ENCODE data around the gene ATP6V1F. TPM values are rescaled to one million over a fixed set of nuclear protein-coding genes. Genes with fewer than 3 reads are reported as not detected.

The ATP6V1F gene
- total RNA-seq, 4 donors from 2014 or later, result 31.2 to 137 (median 61.3) TPM

GRCh38 chr7:128887169-128888038 is 24.7 kb downstream of the ATP6V1F start:
- Histone ChIP-seq H3K36me3 (no peaks in the 10 kb centered on the region), H3K4me3 (no peak overlapping the region), H3K27me3 (peaks cover 0 to 4% of the 10 kb centered on the region in 2 donors), H3K4me1 (no peaks in the 10 kb centered on the region), H3K9me3 (no peaks in the 10 kb centered on the region), H3K27ac (no peak overlapping the region)
- DNase-seq, result no peak
- intact Hi-C loops (cut with DNase I; ENCODE audit: low total_unique reads), result no loop called here
- TF ChIP-seq POLR2A (IDR thresholded peaks at IDR 0.05), result no peak
- TF ChIP-seq CTCF (IDR thresholded peaks at IDR 0.05), result no peak

GRCh38 chr7:128888039-128888755 is 25.5 kb downstream of the ATP6V1F start:
- intact Hi-C loops (cut with DNase I; ENCODE audit: low total_unique reads), result no loop called here
- Histone ChIP-seq H3K27ac (no peak overlapping the region), H3K4me1 (no peaks in the 10 kb centered on the region), H3K27me3 (peaks cover 0 to 4% of the 10 kb centered on the region in 2 donors), H3K9me3 (no peaks in the 10 kb centered on the region), H3K4me3 (no peak overlapping the region), H3K36me3 (no peaks in the 10 kb centered on the region)
- no peak for DNase-seq
- TF ChIP-seq CTCF (IDR thresholded peaks at IDR 0.05) (no peak), POLR2A (IDR thresholded peaks at IDR 0.05) (no peak)

GRCh38 chr7:128888756-128889095 is 26.1 kb downstream of the ATP6V1F start:
- Histone ChIP-seq H3K27me3 (peaks cover 0 to 4% of the 10 kb centered on the region in 2 donors), H3K9me3 (no peaks in the 10 kb centered on the region), H3K27ac (no peak overlapping the region), H3K4me1 (no peaks in the 10 kb centered on the region), H3K4me3 (no peak overlapping the region), H3K36me3 (no peaks in the 10 kb centered on the region)
- no peak for DNase-seq
- TF ChIP-seq CTCF (IDR thresholded peaks at IDR 0.05), result no peak
- no peak for TF ChIP-seq POLR2A (IDR thresholded peaks at IDR 0.05)
- intact Hi-C loops (cut with DNase I; ENCODE audit: low total_unique reads), result no loop called here

- TF ChIP-seq POLR2A (IDR thresholded peaks at IDR 0.05) (no peak), CTCF (IDR thresholded peaks at IDR 0.05) (no peak)
- Histone ChIP-seq H3K27ac (no peak overlapping the region), H3K9me3 (no peaks in the 10 kb centered on the region), H3K4me1 (no peaks in the 10 kb centered on the region), H3K36me3 (no peaks in the 10 kb centered on the region), H3K27me3 (peaks cover 0 to 4% of the 10 kb centered on the region in 2 donors), H3K4me3 (no peak overlapping the region)
- intact Hi-C loops (cut with DNase I; ENCODE audit: low total_unique reads), result no loop called here
- no peak for DNase-seq
These were observed 26.5 kb downstream of the ATP6V1F start for GRCh38 chr7:128889121-128889520.
